Osteoblast (primary cell): ENCODE data around the gene EVA1A. TPM values are rescaled to one million over a fixed set of nuclear protein-coding genes. Genes with fewer than 3 reads are reported as not detected.
A peak's percentile ranks its signal among the peaks of the same experiment; 100 is the strongest.

Experiments used
- DNase-seq: peaks from one replicate; pipeline ENCODE4 v3.0.0; 2011; ENCODE audit warnings: low spot score, mixed read lengths; ENCODE audit not compliant: insufficient read length; ENCODE audit errors: missing footprints
- H2AFZ ChIP-seq: 2 replicates; pipeline ENCODE4 v1.6.0; 2011; ENCODE audit warnings: mild to moderate bottlenecking, low read length
- H3K27ac ChIP-seq: 2 replicates; pipeline ENCODE4 v1.5.1; 2011; ENCODE audit warnings: mild to moderate bottlenecking, low read depth, low read length, moderate library complexity
- H3K27me3 ChIP-seq: 2 replicates; pipeline ENCODE4 v1.6.0; 2012; ENCODE audit warnings: mild to moderate bottlenecking, control low read depth, inconsistent platforms, low read length, moderate library complexity; ENCODE audit not compliant: insufficient read depth
- H3K36me3 ChIP-seq: 2 replicates; pipeline ENCODE4 v1.5.1; 2011; ENCODE audit warnings: mild to moderate bottlenecking, low read length, control low read depth, moderate library complexity; ENCODE audit not compliant: insufficient read depth
- H3K4me1 ChIP-seq: 2 replicates; pipeline ENCODE4 v1.5.1; 2011; ENCODE audit warnings: mild to moderate bottlenecking, low read length, control low read depth, moderate library complexity; ENCODE audit not compliant: insufficient read depth
- H3K4me2 ChIP-seq: 2 replicates; pipeline ENCODE4 v1.6.0; 2011; ENCODE audit warnings: mild to moderate bottlenecking, low read length; ENCODE audit not compliant: insufficient read depth
- H3K4me3 ChIP-seq: fragments of 200-600 bp; sonication (generic); 3 replicates; pipeline ENCODE4 v1.5.1; 2012; ENCODE audit warnings: mild to moderate bottlenecking, low read length, inconsistent platforms; ENCODE audit not compliant: insufficient read depth
- H3K79me2 ChIP-seq: 2 replicates; pipeline ENCODE4 v1.6.0; 2012; ENCODE audit warnings: mild to moderate bottlenecking, low read length, control low read depth, inconsistent platforms; ENCODE audit not compliant: insufficient read depth
- H3K9me3 ChIP-seq: 2 replicates; pipeline ENCODE4 v1.5.1; 2011; ENCODE audit warnings: low read depth, low read length, control low read depth
- H4K20me1 ChIP-seq: 2 replicates; pipeline ENCODE4 v1.6.0; 2012; ENCODE audit warnings: mild to moderate bottlenecking, low read length, control low read depth; ENCODE audit not compliant: insufficient read depth
- CTCF ChIP-seq: IDR thresholded peaks from 2 replicates; pipeline ENCODE4 v1.5.1; 2011; ENCODE audit warnings: mild to moderate bottlenecking, low read depth, low read length, moderate library complexity; ENCODE audit errors: extremely low read depth
- total RNA-seq: library from RNA; depleted of rRNA; stranded (reverse); fragments of >200 nt; gene quantifications from 2 replicates; pipeline ENCODE4 v1.2.3, GENCODE V29; 2012

The EVA1A gene
- total RNA-seq, 1 donor = 70.9 TPM

DNA sequence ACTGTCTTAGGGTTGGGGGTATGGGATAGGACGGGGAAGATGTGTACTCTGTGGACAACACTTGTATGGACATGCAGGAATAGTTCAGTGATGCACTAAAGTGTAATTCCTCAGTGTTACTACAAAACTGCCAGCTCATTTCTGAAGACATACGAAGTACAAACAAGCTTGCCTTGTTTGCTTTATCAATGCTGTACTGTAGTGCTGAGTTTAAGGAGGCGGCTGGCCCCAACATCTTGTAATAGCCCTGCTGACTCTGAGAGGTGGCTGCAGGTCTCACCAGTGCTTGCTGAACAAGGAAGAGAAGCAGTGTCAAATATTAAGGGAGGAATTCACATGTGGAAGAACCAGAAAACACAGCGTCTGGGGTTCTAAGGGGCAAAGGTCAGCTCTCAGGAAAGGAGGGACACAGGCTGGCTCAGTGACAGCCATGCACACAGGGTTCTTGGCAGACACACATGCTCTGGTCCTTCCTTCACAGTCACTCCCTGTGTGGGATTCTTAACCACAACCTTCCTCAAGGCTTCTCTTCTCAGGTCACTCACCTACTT lies 39.8 kb upstream of the EVA1A start:
- H3K4me2 ChIP-seq = no peak overlapping the region
- no peaks in the 10 kb centered on the region for H3K9me3 ChIP-seq
- no peaks in the 10 kb centered on the region for H4K20me1 ChIP-seq
- H2AFZ ChIP-seq = peak overlapping the region; percentile 15
- H3K27me3 ChIP-seq = no peaks in the 10 kb centered on the region
- no peak for DNase-seq
- no peaks in the 10 kb centered on the region for H3K79me2 ChIP-seq
- no peak overlapping the region for H3K4me3 ChIP-seq
- H3K36me3 ChIP-seq = no peaks in the 10 kb centered on the region
- TF ChIP-seq CTCF = no peak
- peaks cover 59% of the 10 kb centered on the region for H3K4me1 ChIP-seq
- peak overlapping the region; percentile 38 for H3K27ac ChIP-seq

GRCh38 chr2:75598589-75599155 lies 37.9 kb upstream of the EVA1A start:
- Histone ChIP-seq H3K27me3 (no peaks in the 10 kb centered on the region), H3K4me2 (no peak overlapping the region), H3K79me2 (no peaks in the 10 kb centered on the region), H3K36me3 (no peaks in the 10 kb centered on the region), H3K27ac (no peak overlapping the region), H3K9me3 (no peaks in the 10 kb centered on the region), H2AFZ (peak overlapping the region; percentile 13), H3K4me3 (no peak overlapping the region), H4K20me1 (no peaks in the 10 kb centered on the region), H3K4me1 (peaks cover 56% of the 10 kb centered on the region)
- TF ChIP-seq CTCF = no peak
- peak; percentile 48 for DNase-seq

GRCh38 chr2:75597949-75598348 lies 37.2 kb upstream of the EVA1A start:
- no peaks in the 10 kb centered on the region for H3K9me3 ChIP-seq
- H3K4me2 ChIP-seq = no peak overlapping the region
- H2AFZ ChIP-seq = no peak overlapping the region
- H4K20me1 ChIP-seq = no peaks in the 10 kb centered on the region
- H3K27ac ChIP-seq = no peak overlapping the region
- H3K4me1 ChIP-seq = peaks cover 51% of the 10 kb centered on the region
- H3K4me3 ChIP-seq = no peak overlapping the region
- no peak for TF ChIP-seq CTCF
- no peak for DNase-seq
- no peaks in the 10 kb centered on the region for H3K27me3 ChIP-seq
- H3K36me3 ChIP-seq = no peaks in the 10 kb centered on the region
- no peaks in the 10 kb centered on the region for H3K79me2 ChIP-seq

DNA sequence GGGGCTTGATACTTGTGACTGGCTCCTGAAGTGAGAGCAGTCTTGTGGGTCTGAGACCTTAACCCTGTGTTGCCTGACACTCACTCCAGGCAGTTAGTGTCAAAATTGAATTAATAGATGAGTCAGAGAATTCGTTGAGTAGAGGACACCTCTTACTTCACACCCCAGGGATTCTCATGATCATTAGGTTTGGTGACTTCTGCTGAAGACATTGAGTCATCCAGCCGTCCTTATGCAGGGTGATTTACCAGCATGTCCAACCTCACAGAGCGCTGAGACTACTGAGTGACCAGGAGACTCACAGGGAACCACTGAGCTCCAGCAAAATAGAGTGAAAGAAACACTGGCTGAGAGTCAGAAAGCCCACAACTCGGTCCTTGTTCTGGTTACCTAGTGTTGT lies 36.0 kb upstream of the EVA1A start:
- Histone ChIP-seq H3K27ac (peak overlapping the region; percentile 98), H3K9me3 (no peaks in the 10 kb centered on the region), H3K36me3 (no peaks in the 10 kb centered on the region), H3K27me3 (no peaks in the 10 kb centered on the region), H4K20me1 (no peaks in the 10 kb centered on the region), H2AFZ (no peak overlapping the region), H3K4me1 (peaks cover 53% of the 10 kb centered on the region), H3K4me3 (no peak overlapping the region), H3K4me2 (peak overlapping the region; percentile 72), H3K79me2 (no peaks in the 10 kb centered on the region)
- no peak for TF ChIP-seq CTCF
- DNase-seq = peak; percentile 83
